ENCODE results near the gene CLEC4D.

DNA sequence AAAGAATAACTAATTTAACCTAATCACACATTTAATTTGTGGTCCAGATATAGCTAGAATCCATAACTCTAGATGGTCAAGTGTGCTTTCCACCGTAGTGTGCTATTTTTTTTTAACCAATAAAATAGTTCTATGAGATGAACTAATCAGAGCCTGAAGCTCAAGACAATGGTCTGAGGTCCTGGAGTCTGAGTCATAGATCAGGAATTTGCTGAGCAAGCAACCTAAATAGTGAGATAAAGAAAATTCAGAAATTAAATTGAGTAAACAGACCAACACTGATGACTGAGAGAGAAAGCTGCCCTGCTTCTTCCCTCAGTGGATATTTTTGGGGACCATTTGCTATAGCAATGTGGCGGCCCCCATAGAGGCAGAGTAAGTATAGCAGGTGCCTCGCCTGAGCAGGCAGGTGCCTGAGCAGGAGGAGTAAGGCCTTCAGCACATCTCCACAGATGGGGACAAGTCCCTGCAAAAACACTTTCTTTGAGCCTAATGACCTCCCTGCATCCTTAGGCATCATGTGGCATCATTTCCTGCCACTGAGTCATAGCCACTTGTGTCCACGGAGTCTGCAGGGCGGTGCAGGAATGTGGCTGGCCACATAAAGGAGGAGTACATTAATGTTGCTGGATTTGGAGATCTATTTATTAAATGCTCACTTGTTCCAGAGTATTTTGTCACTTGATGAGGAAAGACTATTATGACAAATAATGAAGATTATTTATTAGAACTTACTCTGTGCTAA, 41.3 kb downstream of the CLEC4D start:
- TF ChIP-seq SUZ12 (IDR thresholded peaks at IDR 0.05; ENCODE audit: low read length), result no peak
- TF ChIP-seq RAD21 (IDR thresholded peaks at IDR 0.05 in 1 of 2, conservative IDR thresholded peaks at IDR 0.05 in 1 of 2; ENCODE audit: low read depth in 2 of 2, low read length in 2 of 2), result no peak
- TF ChIP-seq CEBPB (IDR thresholded peaks at IDR 0.05; ENCODE audit: low read depth, low read length), result no peak
- TF ChIP-seq, protein P1, sequence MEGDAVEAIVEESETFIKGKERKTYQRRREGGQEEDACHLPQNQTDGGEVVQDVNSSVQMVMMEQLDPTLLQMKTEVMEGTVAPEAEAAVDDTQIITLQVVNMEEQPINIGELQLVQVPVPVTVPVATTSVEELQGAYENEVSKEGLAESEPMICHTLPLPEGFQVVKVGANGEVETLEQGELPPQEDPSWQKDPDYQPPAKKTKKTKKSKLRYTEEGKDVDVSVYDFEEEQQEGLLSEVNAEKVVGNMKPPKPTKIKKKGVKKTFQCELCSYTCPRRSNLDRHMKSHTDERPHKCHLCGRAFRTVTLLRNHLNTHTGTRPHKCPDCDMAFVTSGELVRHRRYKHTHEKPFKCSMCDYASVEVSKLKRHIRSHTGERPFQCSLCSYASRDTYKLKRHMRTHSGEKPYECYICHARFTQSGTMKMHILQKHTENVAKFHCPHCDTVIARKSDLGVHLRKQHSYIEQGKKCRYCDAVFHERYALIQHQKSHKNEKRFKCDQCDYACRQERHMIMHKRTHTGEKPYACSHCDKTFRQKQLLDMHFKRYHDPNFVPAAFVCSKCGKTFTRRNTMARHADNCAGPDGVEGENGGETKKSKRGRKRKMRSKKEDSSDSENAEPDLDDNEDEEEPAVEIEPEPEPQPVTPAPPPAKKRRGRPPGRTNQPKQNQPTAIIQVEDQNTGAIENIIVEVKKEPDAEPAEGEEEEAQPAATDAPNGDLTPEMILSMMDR (IDR thresholded peaks at IDR 0.05; ENCODE audit: control extremely low read depth in 1 of 3, insufficient read depth in 1 of 3, low read depth in 1 of 3, low read length in 3 of 3), result no peak
- TF ChIP-seq, protein P2, sequence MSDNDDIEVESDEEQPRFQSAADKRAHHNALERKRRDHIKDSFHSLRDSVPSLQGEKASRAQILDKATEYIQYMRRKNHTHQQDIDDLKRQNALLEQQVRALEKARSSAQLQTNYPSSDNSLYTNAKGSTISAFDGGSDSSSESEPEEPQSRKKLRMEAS (IDR thresholded peaks at IDR 0.05), result no peak
- TF ChIP-seq, protein P3, sequence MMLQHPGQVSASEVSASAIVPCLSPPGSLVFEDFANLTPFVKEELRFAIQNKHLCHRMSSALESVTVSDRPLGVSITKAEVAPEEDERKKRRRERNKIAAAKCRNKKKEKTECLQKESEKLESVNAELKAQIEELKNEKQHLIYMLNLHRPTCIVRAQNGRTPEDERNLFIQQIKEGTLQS (IDR thresholded peaks at IDR 0.05; ENCODE audit: insufficient read depth, low read depth, low read length), result no peak

Data from H1 (cell line).